Measurements from ENCODE around the gene RAP1B.

Gene RAP1B

GRCh38 chr12:68611806-68612160, 1.1 kb downstream of the RAP1B start (continued):
- TF ChIP-seq RARB (CRISPR knock-in tag; IDR thresholded peaks at IDR 0.05), result no peak
- no peak for TF ChIP-seq BACH2 (CRISPR knock-in tag; IDR thresholded peaks at IDR 0.05; ENCODE audit: borderline replicate concordance)
- no peak for TF ChIP-seq ZFP30 (CRISPR knock-in tag; IDR thresholded peaks at IDR 0.05)
- no peak for TF ChIP-seq ZNF8 (CRISPR knock-in tag; IDR thresholded peaks at IDR 0.05)
- no peak for TF ChIP-seq OSR1 (CRISPR knock-in tag; IDR thresholded peaks at IDR 0.05)
- no peak for TF ChIP-seq ZC3H10 (CRISPR knock-in tag; IDR thresholded peaks at IDR 0.05)

- TF ChIP-seq CSRNP3 (CRISPR knock-in tag; IDR thresholded peaks at IDR 0.05), result no peak
- TF ChIP-seq ZNF8 (CRISPR knock-in tag; IDR thresholded peaks at IDR 0.05), result no peak
- no peak for TF ChIP-seq ZC3H10 (CRISPR knock-in tag; IDR thresholded peaks at IDR 0.05)
- no peak for TF ChIP-seq PPARA (CRISPR knock-in tag; IDR thresholded peaks at IDR 0.05; ENCODE audit: borderline replicate concordance)
- TF ChIP-seq TSHZ2 (CRISPR knock-in tag; IDR thresholded peaks at IDR 0.05), result no peak
- no peak for TF ChIP-seq ZFP30 (CRISPR knock-in tag; IDR thresholded peaks at IDR 0.05)
- TF ChIP-seq CREB5 (CRISPR knock-in tag; IDR thresholded peaks at IDR 0.05; ENCODE audit: low read depth), result no peak
- no peak for TF ChIP-seq ISL1 (CRISPR knock-in tag; IDR thresholded peaks at IDR 0.05)
- ATAC-seq, result no peak
These were observed 1.5 kb downstream of the RAP1B start for GRCh38 chr12:68612202-68612601.

- TF ChIP-seq CSRNP3 (CRISPR knock-in tag; IDR thresholded peaks at IDR 0.05) (no peak), TOX (CRISPR knock-in tag; IDR thresholded peaks at IDR 0.05; ENCODE audit: borderline replicate concordance) (no peak), POU6F1 (CRISPR knock-in tag; IDR thresholded peaks at IDR 0.05; ENCODE audit: borderline replicate concordance, low read depth) (no peak), TCF4 (CRISPR knock-in tag; IDR thresholded peaks at IDR 0.05; ENCODE audit: borderline replicate concordance) (no peak), ZNF8 (CRISPR knock-in tag; IDR thresholded peaks at IDR 0.05) (no peak), ZNF565 (CRISPR knock-in tag; conservative IDR thresholded peaks at IDR 0.05; ENCODE audit: low read depth) (no peak), ARNTL (CRISPR knock-in tag; IDR thresholded peaks at IDR 0.05; ENCODE audit: borderline replicate concordance, low read depth) (no peak), BACH2 (CRISPR knock-in tag; IDR thresholded peaks at IDR 0.05; ENCODE audit: borderline replicate concordance) (no peak), PPARA (CRISPR knock-in tag; IDR thresholded peaks at IDR 0.05; ENCODE audit: borderline replicate concordance) (no peak), ZFP30 (CRISPR knock-in tag; IDR thresholded peaks at IDR 0.05) (no peak), PATZ1 (CRISPR knock-in tag; IDR thresholded peaks at IDR 0.05; ENCODE audit: borderline replicate concordance) (no peak), GLIS3 (CRISPR knock-in tag; IDR thresholded peaks at IDR 0.05) (no peak)
- no peak for ATAC-seq
These were observed 2.0 kb downstream of the RAP1B start for GRCh38 chr12:68612697-68613096.

Data from SK-N-SH treated with all-trans-retinoic acid at 6 μM for 48 hours (cell line).